Activated CD8-positive, alpha-beta memory T cell treated with anti-CD3 and anti-CD28 coated beads, Interleukin-2, amount 50 U/mL, for 24 hours (primary cell): ENCODE results near the gene RAD50.

Source experiments
- DNase-seq: peaks from one replicate; pipeline ENCODE4 v3.0.0-alpha.2; 2020; ENCODE audit errors: extremely low read depth

RAD50 gene

GRCh38 chr5:132661231-132662003 lies 104.6 kb downstream of the RAD50 start:
- DNase-seq = no peak

- no peak for DNase-seq
Observed at GRCh38 chr5:132662004-132662401, 105.2 kb downstream of the RAD50 start.

- DNase-seq = no peak
Observed at GRCh38 chr5:132662925-132663770, 106.4 kb downstream of the RAD50 start.

GRCh38 chr5:132663771-132664695 lies 107.3 kb downstream of the RAD50 start:
- DNase-seq = no peak

- DNase-seq = no peak
Observed at GRCh38 chr5:132664696-132665209, 108.0 kb downstream of the RAD50 start.

GRCh38 chr5:132665574-132666080 lies 108.8 kb downstream of the RAD50 start:
- no peak for DNase-seq

GRCh38 chr5:132666310-132667123 lies 109.7 kb downstream of the RAD50 start:
- no peak for DNase-seq

- DNase-seq = no peak
Observed at GRCh38 chr5:132667309-132667708, 110.5 kb downstream of the RAD50 start.

- no peak for DNase-seq
Observed at GRCh38 chr5:132667761-132668705, 111.3 kb downstream of the RAD50 start.

GRCh38 chr5:132668706-132669454 lies 112.1 kb downstream of the RAD50 start:
- no peak for DNase-seq

GRCh38 chr5:132669455-132669820 lies 112.7 kb downstream of the RAD50 start:
- no peak for DNase-seq

GRCh38 chr5:132669966-132670882 lies 113.4 kb downstream of the RAD50 start:
- no peak for DNase-seq

GRCh38 chr5:132671000-132671399 lies 114.2 kb downstream of the RAD50 start:
- no peak for DNase-seq

- DNase-seq = no peak
Observed at GRCh38 chr5:132673488-132673887, 116.7 kb downstream of the RAD50 start.

GRCh38 chr5:132673939-132674630 lies 117.3 kb downstream of the RAD50 start, which contains the start of gene IL4:
Gene IL4, plus strand, starts transcription at chr5:132673989. Its CDS starts 62 bp downstream, at chr5:132674051.
- no peak for DNase-seq

- no peak for DNase-seq
Observed at GRCh38 chr5:132674671-132675506, 118.1 kb downstream of the RAD50 start.
